GM12891 (cell line): ENCODE results near the gene SERPINH1.

Experiments used
- POLR2A ChIP-seq: IDR thresholded peaks from 2 replicates; pipeline ENCODE4 v1.6.1; 2011; ENCODE audit warnings: low read depth, low read length, control low read depth
- POLR2AphosphoS5 ChIP-seq: IDR thresholded peaks from 2 replicates; pipeline ENCODE4 v1.6.1; 2011; ENCODE audit warnings: low read depth, low read length, control low read depth
- POU2F2 ChIP-seq: IDR thresholded peaks from 2 replicates; pipeline ENCODE4 v1.6.1; 2011; ENCODE audit warnings: low read depth, mild to moderate bottlenecking, control low read depth, low read length, moderate library complexity
- SPI1 ChIP-seq: IDR thresholded peaks from 2 replicates; pipeline ENCODE4 v1.6.1; 2011; ENCODE audit warnings: low read depth, low read length, control low read depth
- TAF1 ChIP-seq: IDR thresholded peaks from 2 replicates; pipeline ENCODE4 v1.6.1; 2011; ENCODE audit warnings: low read depth, low read length, control low read depth

- no peak for TF ChIP-seq POLR2A
- TF ChIP-seq POLR2AphosphoS5, result no peak
- no peak for TF ChIP-seq POU2F2
- TF ChIP-seq TAF1, result no peak
- TF ChIP-seq SPI1, result no peak
Observed at GRCh38 chr11:75598264-75598663, 36.2 kb downstream of the SERPINH1 start.
